ENCODE measurements around the gene TUBB2B. TPM values are rescaled to one million over a fixed set of nuclear protein-coding genes. Genes with fewer than 3 reads are reported as not detected.

The TUBB2B gene
- total RNA-seq, 1 donor from 2014 or later = 158 TPM

GRCh38 chr6:3230900-3231246 is 3.4 kb upstream of the TUBB2B start:
- Mint-ChIP-seq H3K36me3 (peaks cover 3% of the 10 kb centered on the region), H3K4me1 (ENCODE audit: unreplicated experiment) (peaks cover 40% of the 10 kb centered on the region), H3K9me3 (no peaks in the 10 kb centered on the region)

GRCh38 chr6:3230256-3230882 is 2.9 kb upstream of the TUBB2B start:
- Mint-ChIP-seq H3K9me3 (no peaks in the 10 kb centered on the region), H3K27ac (peak overlapping the region; percentile 88), H3K4me1 (ENCODE audit: unreplicated experiment) (peaks cover 37% of the 10 kb centered on the region), H3K4me3 (peak overlapping the region; percentile 96), H3K27me3 (peaks cover 68% of the 10 kb centered on the region), H3K36me3 (peaks cover 7% of the 10 kb centered on the region)
- TF ChIP-seq CTCF (conservative IDR thresholded peaks at IDR 0.05) = no peak
- no peak for DNase-seq (ENCODE audit: extremely low spot score, unreplicated experiment)

More at GRCh38 chr6:3230900-3231246, 3.4 kb upstream of the TUBB2B start:
- peak overlapping the region; percentile 96 for H3K4me3 Mint-ChIP-seq
- peak overlapping the region; percentile 88 for H3K27ac Mint-ChIP-seq
- no peak for DNase-seq (ENCODE audit: extremely low spot score, unreplicated experiment)
- peaks cover 65% of the 10 kb centered on the region for H3K27me3 Mint-ChIP-seq
- TF ChIP-seq CTCF (conservative IDR thresholded peaks at IDR 0.05) = no peak

GRCh38 chr6:3229566-3230178 is 2.2 kb upstream of the TUBB2B start:
- peak; percentile 77 for DNase-seq (ENCODE audit: extremely low spot score, unreplicated experiment)
- no peaks in the 10 kb centered on the region for H3K9me3 Mint-ChIP-seq
- peak; percentile 45 for TF ChIP-seq CTCF (conservative IDR thresholded peaks at IDR 0.05)
- H3K36me3 Mint-ChIP-seq = peaks cover 7% of the 10 kb centered on the region
- H3K27ac Mint-ChIP-seq = peak overlapping the region; percentile 90
- H3K4me1 Mint-ChIP-seq (ENCODE audit: unreplicated experiment) = peaks cover 37% of the 10 kb centered on the region
- H3K4me3 Mint-ChIP-seq = peak overlapping the region; percentile 96
- H3K27me3 Mint-ChIP-seq = peaks cover 68% of the 10 kb centered on the region

GRCh38 chr6:3228771-3229565 is 1.5 kb upstream of the TUBB2B start:
- peaks cover 14% of the 10 kb centered on the region for H3K36me3 Mint-ChIP-seq
- DNase-seq (ENCODE audit: extremely low spot score, unreplicated experiment) = peak; percentile 79

More at GRCh38 chr6:3228771-3229565, 1.5 kb upstream of the TUBB2B start:
- Mint-ChIP-seq H3K9me3 (no peaks in the 10 kb centered on the region), H3K27ac (peak overlapping the region; percentile 90), H3K4me1 (ENCODE audit: unreplicated experiment) (peaks cover 30% of the 10 kb centered on the region), H3K4me3 (peak overlapping the region; percentile 96), H3K27me3 (peaks cover 66% of the 10 kb centered on the region)
- TF ChIP-seq CTCF (conservative IDR thresholded peaks at IDR 0.05) = no peak
